Measurements from ENCODE around the gene STK32B. TPM values are rescaled to one million over a fixed set of nuclear protein-coding genes. Genes with fewer than 3 reads are reported as not detected.
"Not testable (repeated sequence)": the region's sequence is repeated elsewhere in the genome, so short reads cannot be mapped to it uniquely, and the experiment has no call there.

Gene STK32B
- total RNA-seq, 1 experiment from 2014 or later: not detected

DNA sequence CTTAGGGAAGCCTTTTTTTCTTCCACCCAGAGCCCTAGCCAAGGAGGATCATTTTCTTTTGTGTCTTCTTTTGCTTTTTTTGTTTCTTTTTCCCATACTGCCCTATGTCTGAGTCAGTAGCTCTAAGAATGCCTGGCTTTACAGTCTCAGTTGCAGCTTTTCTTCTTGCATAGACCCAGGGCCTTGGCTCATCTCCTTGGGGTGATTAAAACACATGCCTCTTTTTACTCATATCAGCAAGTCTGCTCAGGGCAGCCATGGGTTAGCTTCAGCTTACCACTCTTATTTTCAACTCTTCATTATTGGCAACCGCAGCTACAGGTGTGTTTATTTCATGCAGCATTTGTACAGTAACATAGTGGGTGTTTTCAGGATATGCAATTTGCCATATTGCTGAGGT is 196.5 kb downstream of the STK32B start:
- intact Hi-C loops (cut with micrococcal nuclease; ENCODE audit: unreplicated experiment): no loop called here
- DNase-seq: no peak

DNA sequence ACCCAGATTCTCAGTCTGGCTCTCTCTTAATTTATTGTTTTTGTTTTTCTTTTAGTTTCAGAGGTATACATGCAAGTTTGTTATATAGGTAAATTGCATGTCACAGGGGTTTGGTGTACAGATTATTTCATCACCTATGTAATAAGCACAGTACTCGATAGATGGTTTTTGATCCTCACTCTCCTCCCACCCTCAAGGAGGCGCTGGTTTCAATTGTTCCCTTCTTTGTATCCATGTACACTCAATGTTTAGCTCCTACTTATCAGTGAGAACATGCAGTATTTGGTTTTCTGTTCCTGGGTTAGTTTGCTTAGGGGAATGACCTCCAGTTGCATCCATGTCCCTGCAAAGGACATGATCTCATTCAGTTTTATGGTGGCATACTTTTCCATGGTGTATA is 198.4 kb downstream of the STK32B start:
- CTCF ChIA-PET: no interaction called here
- intact Hi-C loops (cut with micrococcal nuclease; ENCODE audit: unreplicated experiment): no loop called here
- Mint-ChIP-seq H3K4me1 (ENCODE audit: low read depth, unreplicated experiment) (no peaks in the 10 kb centered on the region), H3K9me3 (ENCODE audit: low read depth, unreplicated experiment) (peaks cover 8% of the 10 kb centered on the region), H3K27me3 (ENCODE audit: unreplicated experiment) (no peaks in the 10 kb centered on the region), H3K27ac (ENCODE audit: unreplicated experiment) (no peak overlapping the region), H3K4me3 (ENCODE audit: low read depth, unreplicated experiment) (no peak overlapping the region), H3K36me3 (ENCODE audit: insufficient read depth, unreplicated experiment) (no peaks in the 10 kb centered on the region)
- DNase-seq: no peak
- no TSS peak for BruUV-seq (replicated peaks)
- TF ChIP-seq CTCF (IDR thresholded peaks at IDR 0.05; ENCODE audit: unreplicated experiment): no peak

More for the DNA sequence above, 196.5 kb downstream of the STK32B start:
- no peaks in the 10 kb centered on the region for H3K27me3 Mint-ChIP-seq (ENCODE audit: unreplicated experiment)
- no peak overlapping the region for H3K4me3 Mint-ChIP-seq (ENCODE audit: low read depth, unreplicated experiment)
- H3K27ac Mint-ChIP-seq (ENCODE audit: unreplicated experiment): no peak overlapping the region
- no peaks in the 10 kb centered on the region for H3K4me1 Mint-ChIP-seq (ENCODE audit: low read depth, unreplicated experiment)
- H3K9me3 Mint-ChIP-seq (ENCODE audit: low read depth, unreplicated experiment): peaks cover 10% of the 10 kb centered on the region
- no peak for TF ChIP-seq CTCF (IDR thresholded peaks at IDR 0.05; ENCODE audit: unreplicated experiment)
- no peaks in the 10 kb centered on the region for H3K36me3 Mint-ChIP-seq (ENCODE audit: insufficient read depth, unreplicated experiment)
- CTCF ChIA-PET: no interaction called here
- BruUV-seq (replicated peaks): no TSS peak

- H3K27ac Mint-ChIP-seq (ENCODE audit: unreplicated experiment); H3K27me3 Mint-ChIP-seq (ENCODE audit: unreplicated experiment); H3K36me3 Mint-ChIP-seq (ENCODE audit: insufficient read depth, unreplicated experiment); CTCF ChIA-PET; H3K4me1 Mint-ChIP-seq (ENCODE audit: low read depth, unreplicated experiment); intact Hi-C loops (cut with micrococcal nuclease; ENCODE audit: unreplicated experiment); H3K9me3 Mint-ChIP-seq (ENCODE audit: low read depth, unreplicated experiment); H3K4me3 Mint-ChIP-seq (ENCODE audit: low read depth, unreplicated experiment); DNase-seq; BruUV-seq (replicated peaks): not testable (repeated sequence)
Observed at GRCh38 chr4:5250536-5250935, 199.3 kb downstream of the STK32B start.

DNA sequence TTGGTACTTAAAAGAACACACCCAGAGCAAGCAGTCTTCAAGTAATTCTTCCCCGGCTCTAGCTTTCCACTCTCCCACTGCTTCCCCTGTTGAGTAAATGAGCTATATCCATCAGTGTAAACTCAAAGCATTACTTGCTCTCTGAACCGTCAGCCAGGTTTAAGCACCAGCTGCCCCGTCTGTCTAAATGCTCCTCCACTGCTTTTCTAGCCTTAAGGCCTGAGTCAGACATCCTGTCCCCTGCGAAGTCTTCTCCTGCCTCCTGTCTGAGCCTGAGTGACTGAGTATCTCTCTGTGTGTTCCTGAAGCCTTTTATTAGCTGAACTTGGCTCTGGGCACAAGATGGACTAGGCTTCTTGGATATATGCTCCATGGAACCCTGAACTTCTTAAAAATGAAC is 205.1 kb downstream of the STK32B start:
- Mint-ChIP-seq H3K4me1 (ENCODE audit: low read depth, unreplicated experiment) (no peaks in the 10 kb centered on the region), H3K4me3 (ENCODE audit: low read depth, unreplicated experiment) (no peak overlapping the region), H3K27ac (ENCODE audit: unreplicated experiment) (no peak overlapping the region), H3K36me3 (ENCODE audit: insufficient read depth, unreplicated experiment) (no peaks in the 10 kb centered on the region), H3K27me3 (ENCODE audit: unreplicated experiment) (no peaks in the 10 kb centered on the region), H3K9me3 (ENCODE audit: low read depth, unreplicated experiment) (peaks cover 5% of the 10 kb centered on the region)
- intact Hi-C loops (cut with micrococcal nuclease; ENCODE audit: unreplicated experiment): no loop called here
- DNase-seq: no peak
- CTCF ChIA-PET: no interaction called here
- no peak for TF ChIP-seq CTCF (IDR thresholded peaks at IDR 0.05; ENCODE audit: unreplicated experiment)
- no TSS peak for BruUV-seq (replicated peaks)

DNA sequence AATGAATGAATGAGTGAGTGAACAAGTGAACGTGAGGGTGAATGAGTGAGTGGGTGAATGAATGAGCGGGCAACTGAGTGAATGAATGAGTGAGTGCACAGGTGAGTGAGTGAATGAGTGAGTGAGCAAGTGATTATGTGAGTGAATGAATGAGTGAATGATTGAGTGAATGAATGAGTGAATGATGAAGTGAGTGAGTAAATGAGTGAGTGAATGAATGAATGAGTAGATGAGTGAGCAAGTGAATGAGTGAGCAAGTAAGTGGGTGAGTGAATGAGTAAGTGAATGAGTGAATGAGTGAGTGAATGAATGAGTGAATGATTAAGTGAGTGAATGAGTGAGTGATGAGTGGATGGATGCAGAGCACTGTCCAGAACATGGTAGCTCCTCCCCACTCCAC is 205.8 kb downstream of the STK32B start:
- no peaks in the 10 kb centered on the region for H3K36me3 Mint-ChIP-seq (ENCODE audit: insufficient read depth, unreplicated experiment)
- intact Hi-C loops (cut with micrococcal nuclease; ENCODE audit: unreplicated experiment): no loop called here
- TF ChIP-seq CTCF (IDR thresholded peaks at IDR 0.05; ENCODE audit: unreplicated experiment): no peak
- no peaks in the 10 kb centered on the region for H3K27me3 Mint-ChIP-seq (ENCODE audit: unreplicated experiment)
- H3K27ac Mint-ChIP-seq (ENCODE audit: unreplicated experiment): no peak overlapping the region
- no peaks in the 10 kb centered on the region for H3K4me1 Mint-ChIP-seq (ENCODE audit: low read depth, unreplicated experiment)
- DNase-seq: no peak
- H3K9me3 Mint-ChIP-seq (ENCODE audit: low read depth, unreplicated experiment): peaks cover 7% of the 10 kb centered on the region
- no peak overlapping the region for H3K4me3 Mint-ChIP-seq (ENCODE audit: low read depth, unreplicated experiment)
- CTCF ChIA-PET: no interaction called here
- no TSS peak for BruUV-seq (replicated peaks)
